Common myeloid progenitor, CD34-positive (primary cell): ENCODE measurements around the gene PTPRQ.
A peak's percentile ranks its signal among the peaks of the same experiment; 100 is the strongest.

Source experiments
- CTCF ChIA-PET: fragments of 350-600 bp; sonication (Branson Sonifier 250); formaldehyde crosslinking; loops from one replicate; lab custom pipeline; 2021; ENCODE audit warnings: antibody characterized with exemption; lab: Charles Lee
- POLR2A ChIA-PET: fragments of 350-600 bp; sonication (Branson Sonifier 250); formaldehyde crosslinking; loops from one replicate; lab custom pipeline; 2021; ENCODE audit warnings: antibody characterized with exemption; lab: Charles Lee
- DNase-seq, 3 donors: peaks; one replicate each; pipeline versions ENCODE4 v3.0.0 to v3.0.0-alpha.2; 2013
- H3K27ac ChIP-seq, 2 experiments: 1 replicate in 1 of 2; 2 replicates in 1 of 2; pipeline ENCODE4 v1.7.0; 2013; ENCODE audit warnings: inconsistent platforms in 2 of 2, low read length in 2 of 2, mild to moderate bottlenecking in 2 of 2, low read depth in 1 of 2, moderate library complexity in 1 of 2; ENCODE audit not compliant: severe bottlenecking in 2 of 2, insufficient read depth in 1 of 2, poor library complexity in 1 of 2
- H3K27me3 ChIP-seq, 5 experiments: replicated peaks in 2 of 5; 1 replicate in 3 of 5; 2 replicates in 2 of 5; pipeline versions ENCODE4 v1.6.1 to v1.7.0; 2013; ENCODE audit warnings: low read length in 4 of 5, mild to moderate bottlenecking in 2 of 5, moderate library complexity in 2 of 5, inconsistent platforms in 1 of 5; ENCODE audit not compliant: insufficient read depth in 5 of 5, control insufficient read depth in 4 of 5
- H3K36me3 ChIP-seq, 4 experiments: 1 replicate in 2 of 4; 2 replicates in 2 of 4; pipeline versions ENCODE4 v1.6.1 to v1.7.0; 2013; ENCODE audit warnings: low read length in 3 of 4, control low read depth in 1 of 4, mild to moderate bottlenecking in 1 of 4; ENCODE audit not compliant: control insufficient read depth in 4 of 4, insufficient read depth in 4 of 4
- H3K4me1 ChIP-seq, 4 experiments: 1 replicate in 3 of 4; 2 replicates in 1 of 4; pipeline versions ENCODE4 v1.6.1 to v1.7.1; 2013; ENCODE audit warnings: low read length in 3 of 4, mild to moderate bottlenecking in 3 of 4, control low read depth in 1 of 4, inconsistent platforms in 1 of 4, moderate library complexity in 1 of 4; ENCODE audit not compliant: control insufficient read depth in 4 of 4, insufficient read depth in 4 of 4; ENCODE audit errors: control extremely low read depth in 1 of 4
- H3K4me3 ChIP-seq, 7 experiments: 1 replicate in 4 of 7; 2 replicates in 3 of 7; pipeline versions ENCODE4 v1.5.1 to v1.7.0; 2013; ENCODE audit warnings: mild to moderate bottlenecking in 7 of 7, low read length in 6 of 7, moderate library complexity in 6 of 7, inconsistent platforms in 2 of 7, low read depth in 2 of 7, control low read depth in 1 of 7; ENCODE audit not compliant: insufficient read depth in 4 of 7, control insufficient read depth in 1 of 7; ENCODE audit errors: extremely low read depth in 1 of 7
- H3K9me3 ChIP-seq, 5 experiments: 1 replicate in 4 of 5; 2 replicates in 1 of 5; pipeline versions ENCODE4 v1.6.1 to v1.7.1; 2013; ENCODE audit warnings: low read length in 4 of 5, mild to moderate bottlenecking in 2 of 5, inconsistent platforms in 1 of 5, low read depth in 1 of 5, moderate library complexity in 1 of 5; ENCODE audit not compliant: control insufficient read depth in 4 of 5, insufficient read depth in 2 of 5; ENCODE audit errors: control extremely low read depth in 1 of 5
- WGBS: methylation state at CpG from one replicate; pipeline ENCODE4 v1.1.5; 2013; ENCODE audit not compliant: insufficient coverage; 5-methylcytosine and 5-hydroxymethylcytosine counted together

PTPRQ gene

GRCh38 chr12:80582431-80582830 is 138.4 kb downstream of the PTPRQ start:
- no peak overlapping the region for H3K27ac ChIP-seq
- DNase-seq = no peak
- H3K9me3 ChIP-seq = no peaks in the 10 kb centered on the region
- no peaks in the 10 kb centered on the region for H3K36me3 ChIP-seq
- peaks cover 0 to 2% (median 0%) of the 10 kb centered on the region in 5 experiments for H3K27me3 ChIP-seq
- POLR2A ChIA-PET = no interaction called here
- no CpG with 5 or more reads among the region's 2 CpGs for WGBS
- no peak overlapping the region for H3K4me3 ChIP-seq
- H3K4me1 ChIP-seq = no peaks in the 10 kb centered on the region
- CTCF ChIA-PET = no interaction called here

DNA sequence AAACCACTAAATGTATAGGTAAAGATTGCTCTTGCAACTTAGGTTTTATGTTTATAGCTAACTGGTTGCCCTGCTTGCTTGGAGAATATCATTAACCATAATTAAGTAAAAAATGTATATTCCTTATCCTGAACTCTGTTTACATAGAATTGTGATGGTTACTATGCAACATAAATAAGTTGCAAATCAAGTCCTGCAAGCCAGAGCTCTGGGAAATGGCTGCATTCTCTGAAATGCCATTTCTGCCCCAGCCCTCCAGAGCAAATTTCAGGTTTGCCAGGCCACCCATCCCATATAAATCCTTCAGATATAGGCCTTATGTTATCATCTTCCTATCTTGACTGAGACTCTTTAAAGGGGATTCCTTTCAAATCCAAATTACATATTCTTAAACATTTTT is 145.0 kb downstream of the PTPRQ start:
- no peaks in the 10 kb centered on the region for H3K9me3 ChIP-seq
- ChIA-PET CTCF (no interaction called here), POLR2A (no interaction called here)
- no peaks in the 10 kb centered on the region for H3K27me3 ChIP-seq
- DNase-seq = no peak
- H3K4me1 ChIP-seq = no peaks in the 10 kb centered on the region
- no peak overlapping the region for H3K4me3 ChIP-seq
- no peak overlapping the region for H3K27ac ChIP-seq
- H3K36me3 ChIP-seq = no peaks in the 10 kb centered on the region

DNA sequence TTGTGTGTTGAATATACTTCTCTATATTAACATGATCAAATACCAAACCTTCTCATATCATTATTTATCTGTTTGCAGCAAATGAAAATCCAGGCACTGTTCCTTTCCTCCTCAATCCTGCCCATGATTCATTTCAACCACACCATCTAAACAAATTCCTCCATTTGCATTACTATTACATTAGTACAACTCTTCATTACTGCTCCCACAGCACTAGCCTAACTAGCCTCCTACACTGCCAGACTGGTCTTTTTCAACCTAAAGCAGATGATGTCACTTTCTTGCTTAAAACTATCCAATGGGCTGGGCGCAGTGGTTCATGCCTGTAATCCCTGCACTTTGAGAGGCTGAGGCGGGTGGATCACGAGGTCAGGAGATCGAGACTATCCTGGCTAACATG is 146.1 kb downstream of the PTPRQ start:
- ChIA-PET POLR2A (no interaction called here), CTCF (no interaction called here)
- no peak for DNase-seq
- Histone ChIP-seq H3K9me3 (no peaks in the 10 kb centered on the region), H3K4me1 (no peaks in the 10 kb centered on the region), H3K36me3 (no peaks in the 10 kb centered on the region), H3K4me3 (no peak overlapping the region), H3K27ac (no peak overlapping the region), H3K27me3 (no peaks in the 10 kb centered on the region)
- WGBS = 80% methylated on average over 1 of the region's 4 CpGs

DNA sequence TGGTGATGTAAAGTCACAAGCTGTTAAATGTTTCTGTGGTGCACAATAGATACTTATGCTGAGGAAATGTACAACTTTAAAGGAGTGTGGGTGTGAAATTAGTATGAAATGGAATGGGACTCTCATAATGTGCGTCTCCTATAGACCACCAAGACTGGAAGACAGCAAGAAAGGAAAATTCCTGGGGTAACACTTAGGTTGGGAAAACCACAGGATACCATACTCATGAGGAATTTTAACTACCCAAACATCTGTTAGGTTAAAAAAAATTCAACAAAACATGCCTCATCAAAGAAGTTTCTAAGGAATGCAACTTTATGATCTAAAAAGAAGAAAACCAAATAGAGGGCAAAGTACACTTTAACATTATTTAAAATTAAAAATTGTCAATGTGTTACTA is 149.7 kb downstream of the PTPRQ start:
- DNase-seq = no peak

DNA sequence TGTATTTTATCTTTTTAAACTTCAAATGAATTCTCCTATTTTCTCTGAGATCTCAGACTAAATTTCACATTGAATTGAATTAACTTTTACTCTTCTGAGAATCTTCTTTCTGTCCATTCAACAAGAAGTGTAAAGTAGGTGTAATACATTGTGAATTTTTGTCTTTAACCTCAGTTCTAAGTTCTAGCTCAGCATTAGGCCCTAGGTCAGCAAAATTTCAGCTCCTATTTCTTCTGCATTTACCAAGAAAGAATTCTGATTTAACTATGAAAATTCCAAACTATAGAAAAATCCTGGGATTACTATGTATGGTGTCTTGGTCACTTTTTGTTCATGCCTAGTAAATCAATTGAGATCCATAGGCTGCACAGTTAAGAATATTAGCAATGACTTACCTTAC is 152.5 kb downstream of the PTPRQ start:
- no peaks in the 10 kb centered on the region for H3K36me3 ChIP-seq
- no peak overlapping the region for H3K4me3 ChIP-seq
- H3K27ac ChIP-seq = no peak overlapping the region
- POLR2A ChIA-PET = no interaction called here
- CTCF ChIA-PET = interaction anchor here (1.5 kb wide), 1 partner anchor 184 kb away, joined by 5 read pairs; no protein-coding TSS in a partner anchor
- H3K4me1 ChIP-seq = no peaks in the 10 kb centered on the region
- no peaks in the 10 kb centered on the region for H3K9me3 ChIP-seq
- DNase-seq = no peak
- H3K27me3 ChIP-seq = no peaks in the 10 kb centered on the region

More for the DNA sequence above, 149.7 kb downstream of the PTPRQ start:
- ChIA-PET POLR2A (no interaction called here), CTCF (no interaction called here)
- H3K9me3 ChIP-seq = no peaks in the 10 kb centered on the region
- no peaks in the 10 kb centered on the region for H3K27me3 ChIP-seq
- H3K4me3 ChIP-seq = no peak overlapping the region
- H3K4me1 ChIP-seq = no peaks in the 10 kb centered on the region
- no CpG with 5 or more reads among the region's 1 CpG for WGBS
- H3K27ac ChIP-seq = no peak overlapping the region
- no peaks in the 10 kb centered on the region for H3K36me3 ChIP-seq

- peak; percentile 15 to 46 (median 27) for DNase-seq
- H3K36me3 ChIP-seq = no peaks in the 10 kb centered on the region
- no peak overlapping the region for H3K27ac ChIP-seq
- H3K27me3 ChIP-seq = no peaks in the 10 kb centered on the region
- no peaks in the 10 kb centered on the region for H3K4me1 ChIP-seq
- no peaks in the 10 kb centered on the region for H3K9me3 ChIP-seq
- ChIA-PET POLR2A (interaction anchor here (0.6 kb wide), 1 partner anchor 83 kb away, joined by 3 read pairs; no protein-coding TSS in a partner anchor), CTCF (interaction anchor here (0.6 to 1.5 kb wide), 4 partner anchors 13 to 404 kb away, joined by 3 to 5 read pairs (median 3); no protein-coding TSS in a partner anchor)
- H3K4me3 ChIP-seq = no peak overlapping the region
- 80% methylated on average over 1 of the region's 5 CpGs for WGBS
Observed at GRCh38 chr12:80598004-80598606, 154.1 kb downstream of the PTPRQ start.

GRCh38 chr12:80602455-80602854 is 158.4 kb downstream of the PTPRQ start:
- Histone ChIP-seq H3K4me3 (no peak overlapping the region), H3K36me3 (no peaks in the 10 kb centered on the region), H3K9me3 (no peaks in the 10 kb centered on the region), H3K4me1 (no peaks in the 10 kb centered on the region), H3K27ac (no peak overlapping the region), H3K27me3 (no peaks in the 10 kb centered on the region)
- CTCF ChIA-PET = interaction anchor here (1.3 kb wide), 1 partner anchor 184 kb away, joined by 3 read pairs; no protein-coding TSS in a partner anchor
- POLR2A ChIA-PET = no interaction called here
- no CpG with 5 or more reads among the region's 3 CpGs for WGBS
- DNase-seq = no peak
